Stimulated activated CD8-positive, alpha-beta memory T cell treated with anti-CD3 and anti-CD28 coated beads, Interleukin-12 subunit alpha, Interleukin-12 subunit beta, amount 100 ng/mL, for 24 hours (primary cell): ENCODE measurements around the gene GARIN5A.

Experiments used
- DNase-seq: peaks from one replicate; pipeline ENCODE4 v3.0.0-alpha.2; 2020; ENCODE audit errors: extremely low read depth

Gene GARIN5A

DNA sequence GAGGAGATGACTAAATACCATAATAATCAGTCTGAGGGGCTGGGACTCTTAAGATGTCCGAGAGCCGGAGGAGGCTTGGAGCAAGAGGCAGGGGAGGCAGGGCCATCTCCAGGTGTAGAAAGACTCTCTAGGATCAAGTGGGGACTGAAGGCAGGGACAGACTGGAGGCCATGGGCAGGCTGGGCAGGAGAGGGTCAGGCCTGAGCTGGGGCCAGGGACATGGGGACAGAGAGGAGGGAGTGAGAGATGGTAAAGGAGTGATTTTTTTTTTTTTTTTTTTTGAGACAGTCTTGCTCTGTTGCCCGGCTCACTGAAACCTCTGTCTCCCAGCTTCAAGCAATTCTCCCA is 32.2 kb upstream of the GARIN5A start:
- DNase-seq: no peak

DNA sequence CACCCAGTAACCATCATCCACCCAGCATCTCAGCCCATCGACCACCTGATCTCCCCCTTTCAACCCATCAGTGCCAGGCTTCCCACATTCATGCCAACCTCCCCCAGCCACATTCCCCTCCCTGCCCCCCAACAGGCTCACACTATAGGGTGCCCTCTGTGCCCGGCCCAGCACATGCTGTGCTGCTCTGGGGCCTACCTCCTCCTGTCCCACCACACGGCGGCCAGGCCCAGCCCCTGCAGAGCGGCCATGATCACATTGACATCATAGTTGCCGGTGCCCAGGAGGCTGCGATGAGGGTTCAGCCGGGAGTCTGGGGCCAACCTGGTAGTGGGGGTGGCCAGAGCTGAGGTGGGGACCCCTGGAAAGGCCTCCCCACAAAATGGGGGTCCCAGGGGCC is 30.7 kb upstream of the GARIN5A start:
- no peak for DNase-seq

DNA sequence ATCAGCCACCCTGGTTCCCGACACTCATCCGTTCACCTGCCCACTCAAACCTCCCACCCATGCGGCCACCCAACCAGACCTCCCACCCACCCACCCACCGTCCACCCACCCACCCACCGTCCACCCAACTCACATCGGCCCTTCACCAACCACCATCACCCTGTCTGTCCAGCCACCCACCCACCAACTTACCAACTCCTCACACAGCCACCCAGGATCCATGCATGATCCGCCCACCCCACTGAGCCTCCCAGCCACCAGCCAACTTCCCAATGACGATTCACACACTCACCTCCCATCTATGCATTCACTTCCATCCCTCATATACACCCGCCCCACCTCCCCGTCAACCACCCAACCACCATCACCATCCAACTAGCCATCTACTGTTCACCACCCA is 30.1 kb upstream of the GARIN5A start:
- DNase-seq: no peak

GRCh38 chr19:50505856-50506611 is 29.4 kb upstream of the GARIN5A start:
- DNase-seq: no peak

- DNase-seq: no peak
Measured at GRCh38 chr19:50501568-50502475, 25.2 kb upstream of the GARIN5A start.

- DNase-seq: no peak
Measured at GRCh38 chr19:50501186-50501567, 24.5 kb upstream of the GARIN5A start.

GRCh38 chr19:50500753-50501151 is 24.1 kb upstream of the GARIN5A start:
- DNase-seq: no peak

DNA sequence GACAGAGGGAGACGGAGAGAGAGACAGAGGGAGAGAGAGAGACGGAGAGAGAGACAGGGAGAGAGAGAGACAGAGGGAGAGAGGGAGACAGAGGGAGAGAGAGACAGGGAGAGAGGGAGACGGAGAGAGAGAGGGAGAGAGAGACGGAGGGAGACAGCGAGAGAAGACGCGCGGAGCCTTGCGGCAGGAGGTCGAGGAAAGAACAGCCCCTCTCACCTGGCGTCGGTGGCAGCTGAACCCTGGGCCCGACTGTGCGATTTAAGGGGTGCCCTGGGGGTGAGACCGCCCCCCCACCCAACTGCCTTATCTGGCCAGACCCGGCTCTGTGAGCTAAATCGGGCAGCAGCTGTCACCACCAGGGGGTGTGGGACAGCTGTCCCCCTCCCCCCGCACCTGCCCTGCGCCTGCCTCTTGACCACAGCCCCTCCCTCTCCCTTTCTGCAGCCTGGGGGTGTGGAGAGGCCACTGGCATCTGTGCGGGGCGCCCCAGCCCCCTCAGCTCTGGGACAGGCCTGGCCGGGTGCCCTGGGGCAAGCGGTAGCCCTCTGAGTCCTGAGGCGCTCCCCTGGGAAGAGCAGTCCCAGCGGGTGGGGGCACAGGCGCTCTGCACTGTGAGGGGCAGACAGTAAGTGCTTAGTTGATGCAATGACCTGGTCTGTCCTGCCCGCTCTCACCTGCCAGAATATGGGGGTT is 23.6 kb upstream of the GARIN5A start:
- no peak for DNase-seq

DNA sequence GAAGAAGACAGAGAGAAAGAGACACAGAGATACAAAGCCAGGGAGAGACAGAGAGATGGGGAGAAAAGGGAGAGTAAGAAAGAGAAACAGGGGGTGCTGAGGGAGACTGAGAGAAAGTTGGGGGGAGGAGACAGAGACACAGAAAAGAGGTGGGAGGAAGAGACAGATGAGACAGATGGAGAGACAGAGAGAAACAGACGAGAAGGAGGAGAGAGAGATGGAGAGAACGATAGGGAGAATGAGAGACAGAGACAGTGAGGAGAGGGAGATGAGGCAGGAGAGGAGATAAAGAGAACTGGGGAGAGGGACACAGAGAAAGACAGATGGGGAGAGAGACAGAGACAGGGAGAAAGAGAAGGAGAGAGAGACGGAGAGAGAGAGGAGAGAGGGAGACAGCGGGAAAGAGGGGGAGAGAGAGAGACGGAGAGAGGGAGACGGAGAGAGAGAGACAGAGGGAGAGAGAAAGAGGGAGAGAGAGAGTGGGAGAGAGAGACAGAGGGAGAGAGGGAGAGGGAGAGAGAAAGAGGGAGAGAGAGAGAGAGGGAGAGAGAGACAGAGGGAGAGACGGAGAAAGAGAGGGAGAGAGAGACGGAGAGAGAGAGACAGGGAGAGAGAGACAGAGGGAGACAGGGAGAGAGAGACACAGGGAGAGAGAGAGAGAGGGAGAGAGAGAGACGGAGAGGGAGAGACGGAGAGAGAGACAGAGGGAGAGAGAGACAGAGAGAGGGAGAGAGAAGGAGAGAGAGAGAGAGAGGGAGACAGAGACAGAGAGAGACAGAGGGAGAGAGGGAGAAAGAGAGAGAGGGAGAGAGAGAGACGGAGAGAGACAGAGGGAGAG is 21.8 kb upstream of the GARIN5A start:
- DNase-seq: no peak

GRCh38 chr19:50497022-50497405 is 20.4 kb upstream of the GARIN5A start:
- DNase-seq: no peak

DNA sequence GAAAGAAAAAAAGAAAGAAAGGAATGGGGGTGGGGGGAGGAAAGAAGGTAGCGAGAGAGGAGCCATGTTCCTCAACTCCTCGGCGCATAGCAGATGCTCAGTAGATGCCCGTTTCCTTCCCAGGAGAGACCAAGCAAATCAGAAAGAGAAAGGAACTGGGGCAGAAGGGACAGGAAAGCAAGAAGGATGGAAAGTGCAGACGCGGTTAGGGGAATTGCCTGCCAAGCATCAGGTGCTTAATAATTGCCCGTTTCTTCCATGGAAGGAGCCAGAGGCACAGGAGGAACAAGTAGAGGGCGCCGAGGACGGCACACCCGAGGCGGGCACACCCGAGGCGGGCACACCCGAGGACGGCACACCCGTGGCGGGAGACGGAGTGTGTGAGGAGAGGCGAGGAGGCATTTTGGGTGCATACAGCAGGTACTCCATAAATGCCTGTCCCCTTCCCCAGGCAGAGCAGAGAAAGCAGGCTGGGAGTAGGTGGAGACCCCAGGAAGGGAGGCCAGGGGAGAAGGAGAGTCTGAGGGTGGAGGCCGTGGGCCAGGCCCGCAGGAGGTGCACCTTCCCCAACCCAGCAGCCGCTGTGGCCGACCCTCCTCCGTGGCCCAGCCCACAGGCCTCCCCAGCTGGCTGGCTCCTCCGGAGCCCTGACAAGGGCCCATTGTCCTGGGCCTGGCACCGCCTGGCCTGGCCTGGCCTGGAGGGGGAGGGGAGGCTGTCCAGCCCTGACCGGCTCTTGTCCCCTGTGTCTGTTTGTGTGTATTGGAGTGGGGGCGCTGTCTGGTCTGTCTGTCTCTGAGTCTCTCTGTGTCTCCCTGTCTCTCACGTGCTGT is 19.8 kb upstream of the GARIN5A start:
- DNase-seq: no peak

DNA sequence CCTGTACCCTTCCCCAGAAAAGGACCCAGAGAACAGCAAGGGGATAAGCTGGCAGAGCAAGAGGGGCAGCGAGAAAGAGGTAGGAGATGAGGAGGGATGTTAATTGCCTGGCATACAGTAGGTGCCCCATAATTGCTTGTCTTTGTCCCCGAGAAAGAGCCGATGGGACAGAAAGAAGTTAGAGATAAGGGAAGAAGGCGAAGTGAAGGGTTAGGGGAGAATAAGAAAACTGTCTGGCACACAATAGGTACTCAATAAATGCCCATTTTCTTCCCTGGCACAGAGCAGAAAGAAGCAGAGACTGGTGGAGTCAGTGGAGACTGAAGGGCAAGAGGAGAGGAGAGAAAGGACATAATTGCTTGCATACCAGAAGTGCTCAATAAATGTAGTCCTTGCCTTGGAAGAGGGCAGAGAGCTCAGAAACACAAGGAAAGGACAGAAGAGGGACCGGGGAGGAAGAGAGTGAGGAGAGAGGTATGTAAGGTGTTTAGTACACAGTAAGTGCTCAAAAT is 18.4 kb upstream of the GARIN5A start:
- no peak for DNase-seq

DNA sequence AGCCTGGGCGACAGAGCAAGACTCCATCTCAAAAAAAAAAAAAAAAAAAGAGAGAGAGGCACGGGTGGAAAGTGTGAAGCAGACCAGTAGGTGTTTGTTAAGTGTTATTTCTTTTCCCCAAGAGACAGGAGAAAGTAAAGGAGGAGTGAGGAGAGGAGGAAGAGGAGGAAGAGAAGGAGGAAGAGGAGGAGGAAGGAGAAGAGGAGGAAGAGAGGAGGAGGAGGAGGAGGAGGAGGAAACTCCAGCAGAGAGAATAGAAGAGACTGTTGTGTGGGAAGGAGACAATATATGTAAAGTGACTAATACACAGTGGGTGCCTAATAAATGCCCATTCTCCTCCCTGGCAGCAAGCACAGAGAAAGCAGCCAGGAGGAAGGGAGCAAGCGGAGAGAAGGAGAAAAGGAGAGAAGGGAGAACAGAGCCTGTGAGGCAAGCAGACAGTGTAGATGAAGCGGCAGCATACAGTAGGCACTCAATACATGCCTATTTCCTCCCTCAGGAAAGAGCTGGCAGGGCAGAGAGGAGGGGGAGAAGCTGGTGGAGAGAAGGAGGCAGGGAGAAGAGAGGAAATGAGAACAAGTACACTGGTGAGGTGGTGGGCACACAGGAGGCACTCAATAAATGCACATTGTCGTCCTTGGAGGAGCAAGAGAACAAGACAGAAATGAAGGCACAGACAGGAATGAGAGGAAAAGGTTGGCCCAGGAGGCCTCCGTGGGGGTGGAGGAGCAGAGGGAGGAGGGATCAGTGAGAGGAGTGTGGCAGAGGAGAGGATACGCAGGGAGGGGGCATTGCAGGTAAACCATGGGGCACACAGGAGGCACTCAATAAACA is 17.8 kb upstream of the GARIN5A start:
- DNase-seq: no peak

- no peak for DNase-seq
Measured at GRCh38 chr19:50493171-50493570, 16.5 kb upstream of the GARIN5A start.

DNA sequence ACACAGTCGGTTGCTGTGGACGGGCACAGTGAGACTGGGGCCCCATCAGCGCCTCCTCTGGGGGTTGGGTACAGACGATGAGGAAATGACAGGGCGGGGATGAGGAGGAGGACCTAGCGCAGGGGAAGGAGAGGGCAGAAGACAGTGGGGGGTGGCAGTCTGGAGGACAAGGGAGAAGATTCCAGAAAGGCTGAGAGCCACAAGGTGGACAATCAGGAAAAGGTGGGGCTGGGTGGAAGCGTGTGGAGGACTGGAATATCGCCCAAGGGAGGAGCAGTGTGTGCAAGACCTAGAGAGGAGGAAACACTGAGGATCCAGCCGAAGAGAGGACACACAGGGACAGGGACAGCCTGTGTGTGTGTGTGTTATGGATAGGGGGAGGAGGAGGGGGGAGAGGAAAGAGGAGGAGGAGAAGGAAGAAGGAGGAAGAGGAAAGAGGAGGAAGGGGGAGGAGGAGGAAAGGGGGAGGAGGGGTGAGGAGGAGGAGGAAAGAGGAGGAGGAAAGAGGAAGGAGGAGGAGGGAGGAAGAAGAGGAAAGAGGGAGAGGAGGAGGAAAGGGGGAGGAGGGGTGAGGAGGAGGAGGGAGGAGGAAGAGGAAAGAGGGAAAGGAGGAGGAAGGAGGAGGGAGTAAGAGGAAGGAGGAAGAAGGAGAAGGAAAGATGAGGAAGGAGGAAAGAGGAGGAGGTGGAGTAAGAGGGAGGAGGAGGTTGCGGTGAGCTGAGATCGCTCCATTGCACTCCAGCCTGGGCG is 15.8 kb upstream of the GARIN5A start:
- no peak for DNase-seq

- DNase-seq: no peak
Measured at GRCh38 chr19:50490991-50491472, 14.4 kb upstream of the GARIN5A start.

GRCh38 chr19:50490411-50490811 is 13.8 kb upstream of the GARIN5A start:
- DNase-seq: no peak

DNA sequence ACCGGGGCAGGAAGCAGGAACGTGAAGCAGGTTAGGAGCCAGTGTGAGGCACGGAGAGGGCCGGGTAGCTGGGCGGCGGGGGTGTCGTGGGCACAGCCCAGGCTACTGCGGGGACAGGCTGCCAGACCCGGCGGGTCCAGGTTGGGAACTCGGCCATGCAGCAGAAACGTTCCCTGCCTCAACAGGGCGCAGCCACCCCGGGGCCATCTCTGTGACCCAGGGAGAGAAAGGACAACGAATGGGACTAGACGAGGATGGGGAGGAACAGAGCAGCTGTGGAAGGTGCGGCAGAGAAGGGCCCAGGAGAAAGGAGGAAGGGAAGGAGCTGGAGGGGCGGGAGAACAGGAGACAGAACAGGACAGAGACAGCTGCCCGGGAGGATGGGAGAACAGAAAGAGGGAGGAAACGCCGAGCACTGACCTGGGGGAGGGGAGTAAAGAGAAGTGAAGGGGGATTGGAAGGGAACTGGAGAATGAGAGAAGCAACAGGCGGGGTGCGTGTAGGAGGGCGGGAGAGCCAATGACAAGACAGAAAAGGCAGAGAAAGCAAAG is 12.9 kb upstream of the GARIN5A start:
- DNase-seq: no peak
